AG04449 (cell line): ENCODE measurements around the gene LRBA.

ENCODE experiments used
- CTCF ChIA-PET: fragments of 350-600 bp; formaldehyde crosslinking; extraction: SDS; loops from one replicate; lab custom pipeline; 2021; ENCODE audit warnings: antibody characterized with exemption; lab: Yijun Ruan, JAX
- POLR2A ChIA-PET: fragments of 400-600, 350-600 bp; formaldehyde crosslinking; extraction: SDS; loops from one replicate; lab custom pipeline; 2020; ENCODE audit warnings: antibody characterized with exemption, inconsistent platforms; lab: Yijun Ruan, JAX
- DNase-seq: peaks from one replicate; pipeline ENCODE4 v3.0.0-alpha.2; 2010; ENCODE audit warnings: low read depth, low spot score
- H3K4me3 ChIP-seq: 2 replicates; pipeline ENCODE4 v1.5.1; 2011; ENCODE audit warnings: low read depth, mild to moderate bottlenecking, control low read depth, low read length
- TF ChIP-seq, protein P1 (sequence below): IDR thresholded peaks from one replicate; pipeline ENCODE4 v1.5.1; 2011; ENCODE audit warnings: mild to moderate bottlenecking, moderate library complexity, low read length, control low read depth, inconsistent platforms; ENCODE audit not compliant: insufficient read depth; ENCODE audit errors: missing control alignments

Gene LRBA

DNA sequence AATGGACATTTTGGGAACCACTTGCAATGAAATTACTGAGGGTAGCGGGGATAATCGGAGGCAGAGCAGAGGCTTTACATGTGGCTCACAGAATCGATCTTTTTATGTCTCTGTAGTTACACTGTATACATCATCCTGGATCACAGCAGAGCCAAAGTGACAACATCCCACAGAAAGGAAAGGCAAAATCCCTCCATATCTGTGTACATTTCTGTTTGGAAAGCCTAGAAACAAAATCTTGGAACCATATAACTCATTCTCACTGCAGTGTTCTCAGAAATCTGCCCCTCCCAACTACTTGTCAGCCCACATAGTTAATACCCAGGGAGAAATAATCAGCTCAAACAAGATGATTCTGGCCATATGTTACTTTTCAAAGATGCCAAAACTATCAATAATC is 725.2 kb downstream of the LRBA start:
- no peak overlapping the region for H3K4me3 ChIP-seq
- no peak for DNase-seq
- POLR2A ChIA-PET: no interaction called here
- CTCF ChIA-PET: interaction anchor here (1.0 to 1.9 kb wide), 2 partner anchors 8 to 577 kb away, joined by 7 to 8 read pairs; no protein-coding TSS in a partner anchor
- TF ChIP-seq, protein P1, sequence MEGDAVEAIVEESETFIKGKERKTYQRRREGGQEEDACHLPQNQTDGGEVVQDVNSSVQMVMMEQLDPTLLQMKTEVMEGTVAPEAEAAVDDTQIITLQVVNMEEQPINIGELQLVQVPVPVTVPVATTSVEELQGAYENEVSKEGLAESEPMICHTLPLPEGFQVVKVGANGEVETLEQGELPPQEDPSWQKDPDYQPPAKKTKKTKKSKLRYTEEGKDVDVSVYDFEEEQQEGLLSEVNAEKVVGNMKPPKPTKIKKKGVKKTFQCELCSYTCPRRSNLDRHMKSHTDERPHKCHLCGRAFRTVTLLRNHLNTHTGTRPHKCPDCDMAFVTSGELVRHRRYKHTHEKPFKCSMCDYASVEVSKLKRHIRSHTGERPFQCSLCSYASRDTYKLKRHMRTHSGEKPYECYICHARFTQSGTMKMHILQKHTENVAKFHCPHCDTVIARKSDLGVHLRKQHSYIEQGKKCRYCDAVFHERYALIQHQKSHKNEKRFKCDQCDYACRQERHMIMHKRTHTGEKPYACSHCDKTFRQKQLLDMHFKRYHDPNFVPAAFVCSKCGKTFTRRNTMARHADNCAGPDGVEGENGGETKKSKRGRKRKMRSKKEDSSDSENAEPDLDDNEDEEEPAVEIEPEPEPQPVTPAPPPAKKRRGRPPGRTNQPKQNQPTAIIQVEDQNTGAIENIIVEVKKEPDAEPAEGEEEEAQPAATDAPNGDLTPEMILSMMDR: no peak

DNA sequence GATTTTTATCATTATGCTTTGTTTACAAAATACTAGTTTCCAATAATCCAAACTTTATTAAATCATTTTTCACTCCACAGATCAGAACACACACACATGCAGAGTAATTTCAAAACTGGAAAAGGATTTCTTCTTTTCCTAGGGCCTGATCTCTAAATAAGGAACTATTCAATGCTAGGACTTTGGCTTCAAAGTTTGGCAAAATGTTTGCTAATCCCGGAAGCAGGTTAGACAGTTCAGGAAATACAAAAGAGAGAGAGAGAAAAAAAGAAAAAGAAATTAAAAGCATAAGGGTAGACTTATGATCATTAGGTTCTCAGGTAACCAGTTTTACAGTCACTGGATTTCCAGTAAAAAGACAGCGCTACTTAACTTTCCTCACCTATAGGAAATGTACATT is 725.9 kb downstream of the LRBA start:
- POLR2A ChIA-PET: interaction anchor here (0.6 kb wide), 1 partner anchor 249 kb away, joined by 4 read pairs; no protein-coding TSS in a partner anchor
- CTCF ChIA-PET: interaction anchor here (0.6 to 6.3 kb wide), 3 partner anchors 9 to 577 kb away, joined by 4 to 30 read pairs (median 8); no protein-coding TSS in a partner anchor
- TF ChIP-seq, protein P1: no peak
- no peak for DNase-seq
- H3K4me3 ChIP-seq: no peak overlapping the region

DNA sequence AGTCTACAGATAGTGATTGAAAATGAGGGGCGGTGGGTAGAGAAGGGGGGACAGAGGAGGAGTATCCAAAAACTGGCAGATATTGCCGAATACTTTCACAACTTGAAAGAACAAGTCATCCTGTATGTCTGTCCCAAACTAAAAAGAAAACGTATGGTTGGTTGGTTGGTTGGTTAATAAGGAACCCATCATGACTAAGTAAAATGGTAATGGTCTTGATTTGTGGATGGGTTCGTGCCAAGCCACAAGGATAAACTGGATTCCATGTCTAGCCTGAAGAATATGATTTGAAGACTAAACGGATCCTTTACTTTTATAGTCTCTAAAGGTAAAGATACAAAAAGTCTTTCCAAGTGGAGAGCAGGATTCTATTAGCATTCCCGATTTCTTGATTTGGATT is 728.4 kb downstream of the LRBA start:
- H3K4me3 ChIP-seq: no peak overlapping the region
- ChIA-PET POLR2A (no interaction called here), CTCF (interaction anchor here (0.6 to 6.3 kb wide), 4 partner anchors 8 to 580 kb away, joined by 3 to 30 read pairs (median 3); no protein-coding TSS in a partner anchor)
- TF ChIP-seq, protein P1: no peak
- no peak for DNase-seq

DNA sequence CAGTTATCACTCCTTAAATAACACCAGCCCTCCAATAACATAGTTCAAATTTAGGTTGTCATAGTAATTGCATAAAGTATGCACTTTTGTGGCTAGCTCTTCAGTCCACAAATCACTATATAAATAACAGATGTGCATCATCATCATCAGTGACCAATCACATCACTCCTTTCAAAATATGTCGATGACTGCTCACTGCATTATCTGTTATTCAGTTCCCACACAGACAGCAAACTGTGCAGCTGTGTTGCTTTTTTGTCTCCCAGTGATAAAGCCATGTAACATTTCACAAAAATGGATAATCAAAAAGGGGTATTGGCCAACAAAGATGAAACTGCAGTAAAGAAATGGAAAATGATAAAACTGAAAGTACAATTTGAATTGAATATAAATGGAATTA is 731.4 kb downstream of the LRBA start:
- peak; percentile 94 for DNase-seq
- TF ChIP-seq, protein P1: no peak
- no peak overlapping the region for H3K4me3 ChIP-seq
- ChIA-PET POLR2A (interaction anchor here (0.5 to 1.5 kb wide), 3 partner anchors 12 to 90 kb away, joined by 3 to 4 read pairs (median 3); no protein-coding TSS in a partner anchor), CTCF (interaction anchor here (0.6 to 6.3 kb wide), 8 partner anchors 14 to 584 kb away, joined by 3 to 30 read pairs (median 3); no protein-coding TSS in a partner anchor)

DNA sequence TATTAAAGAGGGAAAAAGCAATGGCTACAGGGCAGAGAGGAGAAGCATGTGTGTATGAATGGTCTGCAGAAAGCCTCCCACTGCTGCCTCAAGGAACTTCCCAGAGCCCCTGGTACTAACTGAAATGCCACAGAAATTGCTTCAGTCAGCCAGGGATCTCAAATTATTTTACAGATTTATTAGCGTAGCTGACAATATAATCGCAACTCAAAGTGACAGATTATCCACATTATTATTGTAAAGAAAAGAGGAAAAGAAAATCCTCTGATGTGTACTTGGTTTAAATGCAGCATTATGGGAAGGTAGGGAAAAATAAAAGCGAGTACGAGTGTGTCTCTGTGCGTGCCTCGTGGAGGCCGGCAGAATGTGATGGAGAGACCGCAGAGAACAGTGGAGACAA is 734.1 kb downstream of the LRBA start:
- ChIA-PET CTCF (interaction anchor here (1.0 to 2.9 kb wide), 9 partner anchors 9 to 586 kb away, joined by 3 to 22 read pairs (median 4); no protein-coding TSS in a partner anchor), POLR2A (interaction anchor here (0.8 to 1.0 kb wide), 3 partner anchors 15 to 45 kb away, joined by 3 read pairs; no protein-coding TSS in a partner anchor)
- no peak for DNase-seq
- no peak overlapping the region for H3K4me3 ChIP-seq
- TF ChIP-seq, protein P1: no peak

DNA sequence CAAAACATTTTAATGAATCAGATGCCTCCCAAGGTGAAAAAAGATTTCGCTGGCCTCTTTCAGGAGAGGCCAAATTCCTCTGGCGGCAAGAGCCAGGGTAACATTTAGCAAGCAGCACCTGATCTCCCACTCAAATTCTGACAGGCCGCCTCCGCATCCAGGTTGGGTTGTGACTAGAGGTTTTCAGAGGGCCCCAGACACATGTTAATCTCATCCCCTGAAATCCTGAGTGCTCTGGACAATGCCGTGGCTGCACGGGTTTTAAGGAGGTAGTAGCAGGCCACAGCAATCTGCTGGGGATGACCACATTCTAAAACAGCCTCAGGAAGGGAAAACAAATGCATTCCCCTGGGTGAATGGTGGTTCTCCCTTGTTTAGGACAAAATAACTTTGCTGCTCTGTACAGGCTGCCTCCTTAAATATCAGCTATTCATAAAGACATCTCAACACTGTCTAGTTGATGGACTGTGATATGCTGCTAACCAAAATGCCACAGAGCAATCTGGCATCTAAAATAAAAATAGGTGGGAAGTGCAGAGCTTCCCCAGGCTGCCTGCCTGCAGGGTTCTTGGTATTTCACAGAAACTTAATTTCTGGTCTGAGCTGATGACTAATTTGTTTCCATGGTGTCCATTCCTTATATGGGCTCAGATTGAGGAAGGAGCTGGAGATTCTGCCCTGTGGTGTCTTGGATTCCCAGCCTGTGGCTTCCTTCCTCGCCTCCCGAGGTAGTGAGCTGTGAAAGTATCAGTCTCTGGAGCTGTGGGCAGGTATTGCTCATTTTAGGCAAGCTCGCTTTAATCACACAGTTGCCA is 734.8 kb downstream of the LRBA start:
- CTCF ChIA-PET: interaction anchor here (0.8 to 2.9 kb wide), 9 partner anchors 8 to 587 kb away, joined by 3 to 22 read pairs (median 3); no protein-coding TSS in a partner anchor

More for the DNA sequence above, 734.8 kb downstream of the LRBA start:
- POLR2A ChIA-PET: interaction anchor here (0.6 to 1.0 kb wide), 4 partner anchors 14 to 45 kb away, joined by 3 read pairs; no protein-coding TSS in a partner anchor
- DNase-seq: peak; percentile 74
- TF ChIP-seq, protein P1: no peak
- no peak overlapping the region for H3K4me3 ChIP-seq
